Measurements from ENCODE around the gene ASB18.
"Not testable (repeated sequence)": the region's sequence is repeated elsewhere in the genome, so short reads cannot be mapped to it uniquely, and the experiment has no call there.

The ASB18 gene

GRCh38 chr2:236286873-236287545 lies 22.8 kb upstream of the ASB18 start:
- DNase-seq = no peak

DNA sequence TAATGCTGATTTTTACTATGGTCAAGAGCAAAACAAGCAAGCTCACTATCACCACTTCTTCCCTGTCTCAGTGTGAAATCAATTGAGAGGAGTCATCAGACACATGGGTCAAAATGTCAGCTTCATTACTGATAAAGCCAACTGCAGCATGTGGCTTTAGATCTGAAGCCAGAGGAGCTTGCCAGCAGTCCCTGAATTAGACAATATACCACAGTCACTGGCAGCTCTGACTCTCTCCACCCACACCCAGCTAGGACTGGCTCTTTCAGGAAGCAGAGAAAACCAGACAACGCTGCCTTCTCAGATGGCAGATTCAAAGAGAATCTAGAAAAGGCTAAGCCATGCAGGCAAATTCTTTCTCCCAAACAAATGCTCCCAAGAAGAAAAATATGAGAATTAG lies 20.0 kb upstream of the ASB18 start:
- DNase-seq = no peak

DNA sequence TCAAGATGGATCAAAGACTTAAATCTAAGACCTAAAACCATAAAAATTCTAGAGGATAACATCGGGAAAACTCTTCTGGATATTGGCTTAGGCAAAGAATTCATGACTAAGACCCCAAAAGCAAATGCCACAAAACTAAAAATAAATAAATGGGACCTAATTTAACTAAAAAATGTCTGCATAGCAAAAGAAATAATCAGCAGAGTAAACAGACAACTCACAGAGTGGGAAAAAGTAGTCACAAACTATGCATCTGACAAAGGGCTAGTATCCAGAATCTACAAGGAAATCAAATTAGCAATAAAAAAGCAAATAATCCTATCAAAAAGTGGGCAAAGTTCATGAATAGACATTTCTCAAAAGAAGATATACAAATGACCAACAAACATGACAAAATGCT lies 18.2 kb upstream of the ASB18 start:
- DNase-seq = no peak

DNA sequence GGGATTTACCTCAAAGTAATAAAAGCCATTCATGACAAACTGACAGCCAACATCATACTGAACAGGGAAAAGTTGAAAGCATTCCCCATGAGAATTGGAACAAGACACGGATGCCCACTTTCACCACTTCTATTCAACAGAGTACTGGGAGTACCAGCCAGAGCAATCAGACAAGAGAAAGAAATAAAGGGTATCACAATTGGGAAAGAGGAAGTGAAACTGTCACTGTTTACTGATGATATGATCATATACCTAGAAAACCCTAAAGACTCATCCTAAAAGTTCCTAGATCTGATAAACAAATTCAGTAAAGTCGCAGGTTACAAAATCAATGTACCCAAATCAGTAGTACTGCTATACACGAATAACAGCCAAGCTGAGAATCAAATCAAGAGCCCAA lies 17.2 kb upstream of the ASB18 start:
- DNase-seq = no peak

GRCh38 chr2:236273126-236273525 lies 8.9 kb upstream of the ASB18 start:
- DNase-seq = no peak

DNA sequence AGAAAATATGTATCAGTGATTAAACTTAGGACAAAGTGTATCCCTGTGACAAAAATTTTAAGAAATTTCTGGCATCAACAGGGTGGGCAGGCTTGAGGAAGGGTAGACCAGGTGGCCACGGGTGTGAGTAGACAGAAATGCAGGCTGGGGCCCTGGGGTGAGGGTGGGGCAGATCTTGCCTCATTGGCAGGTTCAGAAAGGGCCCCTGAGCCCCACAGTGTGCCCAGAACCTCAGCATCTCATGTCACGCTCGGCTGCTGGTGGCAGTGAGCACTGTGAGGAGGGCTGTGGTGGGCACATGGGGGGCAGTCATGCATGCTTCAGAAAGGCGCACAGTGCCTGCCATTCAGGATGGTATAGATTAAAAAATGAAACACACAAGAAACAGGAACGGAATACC lies 7.6 kb upstream of the ASB18 start:
- DNase-seq = no peak

DNA sequence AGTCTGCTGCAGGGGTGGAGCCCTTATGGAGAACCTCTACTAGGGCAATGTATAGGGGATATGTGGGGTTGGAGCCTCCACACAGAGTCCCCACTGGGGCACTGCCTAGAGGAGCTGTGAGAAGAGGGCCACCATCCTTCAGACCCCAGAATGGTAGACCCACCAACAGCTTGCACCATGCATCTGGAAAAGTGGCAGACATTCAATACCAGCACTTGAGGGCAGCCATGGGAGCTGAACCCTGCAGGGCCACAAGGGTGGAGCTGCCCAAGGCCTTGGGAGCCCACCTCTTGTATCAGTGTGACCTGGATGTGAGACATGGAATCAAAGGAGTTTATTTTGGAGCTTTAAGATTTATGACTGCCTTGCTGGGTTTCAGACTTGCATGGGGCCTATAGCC lies 5.7 kb upstream of the ASB18 start:
- DNase-seq = not testable (repeated sequence)

DNA sequence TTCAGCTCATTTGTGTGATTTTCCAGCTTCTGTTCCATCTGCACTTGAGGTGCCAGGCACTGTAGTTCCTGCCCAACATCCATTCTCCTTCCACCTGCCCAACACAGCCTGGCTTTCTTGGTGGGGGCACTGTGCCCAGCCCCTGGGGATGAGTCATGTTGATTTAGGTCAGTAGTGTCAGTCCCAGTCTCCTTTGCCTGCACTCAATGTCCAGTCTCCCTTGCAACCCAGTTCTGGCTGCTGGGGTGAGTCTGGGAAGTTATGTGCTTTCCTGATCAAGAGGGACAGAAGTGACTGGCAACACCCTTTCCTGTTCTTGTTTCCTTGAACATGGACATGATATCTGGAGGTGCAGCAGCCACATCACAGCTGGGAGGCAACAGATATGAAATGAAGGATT lies 1.5 kb upstream of the ASB18 start:
- no peak for DNase-seq

- DNase-seq = no peak
Measured at GRCh38 chr2:236262238-236262637, 2.0 kb downstream of the ASB18 start.

- DNase-seq = no peak
Measured at GRCh38 chr2:236261452-236261851, 2.8 kb downstream of the ASB18 start.

- DNase-seq = no peak
Measured at GRCh38 chr2:236259371-236259770, 4.8 kb downstream of the ASB18 start.

DNA sequence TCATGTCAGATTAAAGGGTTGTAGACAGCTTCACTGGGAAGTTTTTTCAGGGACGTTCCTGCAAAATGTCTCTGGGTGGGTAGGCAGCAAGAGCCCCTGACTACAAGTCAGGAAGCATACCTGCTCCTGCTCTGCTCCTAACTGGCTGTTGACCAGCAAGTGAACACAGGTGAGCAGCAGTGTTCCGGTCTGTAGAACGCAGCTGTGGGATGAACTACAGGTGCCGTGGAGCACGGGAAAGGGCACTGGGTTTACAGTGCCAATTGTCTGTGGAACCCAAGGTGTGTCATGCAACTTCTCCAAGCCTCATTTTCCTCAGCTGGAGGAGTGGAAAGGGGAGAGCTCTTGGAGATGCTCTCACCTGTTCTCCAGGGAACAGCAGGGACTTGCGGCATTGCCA lies 6.6 kb downstream of the ASB18 start:
- DNase-seq = peak; percentile 43

GRCh38 chr2:236257136-236257535 lies 7.1 kb downstream of the ASB18 start:
- no peak for DNase-seq

GRCh38 chr2:236256366-236256985 lies 7.7 kb downstream of the ASB18 start:
- DNase-seq = no peak

GRCh38 chr2:236254674-236255073 lies 9.5 kb downstream of the ASB18 start:
- no peak for DNase-seq

DNA sequence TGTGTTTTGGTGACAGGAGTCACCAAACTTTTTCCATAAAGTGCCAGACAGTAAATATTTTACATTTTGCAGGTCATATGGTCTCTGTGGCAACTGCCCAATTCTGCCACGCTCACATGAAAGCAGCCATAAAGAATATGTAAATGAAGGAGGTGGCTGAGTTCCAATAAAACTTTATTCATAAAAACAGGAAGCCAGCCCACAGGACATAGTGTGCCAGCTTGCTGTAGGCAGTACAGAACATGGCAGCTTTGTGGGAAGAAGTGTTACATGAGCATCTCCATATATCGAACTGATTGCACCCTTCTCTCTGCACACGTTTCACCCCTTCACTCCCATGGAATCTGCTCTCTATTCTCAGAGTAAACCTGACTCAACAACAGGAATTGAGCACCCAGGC lies 10.2 kb downstream of the ASB18 start:
- DNase-seq = no peak

DNA sequence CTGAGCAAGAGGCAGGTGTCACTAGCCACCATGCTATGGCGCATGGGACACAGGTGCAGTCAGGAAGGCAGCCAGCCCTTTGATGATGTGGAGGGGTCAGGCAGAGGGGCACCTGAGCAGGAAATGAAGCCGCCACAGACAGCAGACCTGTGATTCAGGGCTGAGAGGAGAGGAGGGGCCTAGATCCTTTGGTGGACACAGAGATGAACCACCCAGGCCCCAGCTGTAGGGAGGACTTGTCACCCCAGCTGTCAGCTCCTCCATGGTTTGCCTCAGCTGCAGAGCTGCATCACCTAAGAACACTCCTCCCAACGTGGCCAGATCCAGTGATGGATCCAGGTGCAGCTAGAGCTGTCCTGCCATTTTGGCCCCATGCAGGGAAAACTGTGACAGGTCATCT lies 11.6 kb downstream of the ASB18 start:
- no peak for DNase-seq

DNA sequence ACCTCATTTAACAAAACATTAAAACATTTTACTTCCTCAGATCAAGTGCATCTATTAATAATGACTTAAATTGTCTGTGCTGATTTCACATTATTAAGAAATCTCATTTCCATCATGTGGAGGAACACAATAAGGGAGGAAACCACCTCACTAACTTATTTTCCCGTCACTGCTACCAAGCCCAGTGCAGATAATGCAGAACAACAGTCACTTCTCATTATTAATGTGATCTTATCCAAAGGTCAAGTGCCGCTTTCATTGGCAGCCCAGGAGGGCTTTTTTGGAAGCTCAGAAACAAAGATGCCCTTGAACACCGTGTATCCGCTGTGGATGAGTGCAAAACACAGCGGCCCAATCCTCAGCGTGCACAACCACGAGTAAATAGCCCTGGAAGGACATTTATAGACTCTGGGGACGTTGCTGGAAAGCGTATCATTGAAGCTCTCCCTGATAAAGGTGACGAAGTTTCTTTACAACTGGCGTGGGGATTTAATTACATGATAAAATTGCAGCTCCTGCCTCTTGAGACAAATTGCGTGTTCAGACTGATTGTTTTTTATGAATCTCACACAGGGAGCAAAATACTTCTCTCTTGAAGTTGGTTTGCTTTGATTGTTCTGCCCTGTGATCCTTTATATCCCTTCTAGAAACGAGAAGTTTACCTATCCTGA lies 13.2 kb downstream of the ASB18 start:
- DNase-seq = peak; percentile 52

DNA sequence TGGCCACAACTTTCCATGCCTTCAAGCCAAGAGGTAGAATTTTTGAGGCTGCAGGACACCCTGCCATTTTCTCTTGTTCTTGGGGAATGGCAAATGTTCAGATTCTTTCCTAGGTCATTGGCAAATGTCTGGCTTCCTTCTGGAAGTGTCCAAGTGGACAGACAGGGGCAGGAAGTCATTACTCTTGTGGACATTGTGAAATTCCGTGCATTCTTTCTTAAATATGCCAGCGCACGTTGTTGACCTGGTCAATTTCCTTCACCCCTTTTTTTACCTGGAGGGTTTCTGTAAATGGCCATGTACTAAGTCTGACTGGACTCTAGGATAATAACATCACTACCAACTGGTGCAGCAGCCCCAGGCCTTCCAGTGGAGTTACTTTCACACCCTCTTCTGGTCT lies 13.9 kb downstream of the ASB18 start:
- no peak for DNase-seq

DNA sequence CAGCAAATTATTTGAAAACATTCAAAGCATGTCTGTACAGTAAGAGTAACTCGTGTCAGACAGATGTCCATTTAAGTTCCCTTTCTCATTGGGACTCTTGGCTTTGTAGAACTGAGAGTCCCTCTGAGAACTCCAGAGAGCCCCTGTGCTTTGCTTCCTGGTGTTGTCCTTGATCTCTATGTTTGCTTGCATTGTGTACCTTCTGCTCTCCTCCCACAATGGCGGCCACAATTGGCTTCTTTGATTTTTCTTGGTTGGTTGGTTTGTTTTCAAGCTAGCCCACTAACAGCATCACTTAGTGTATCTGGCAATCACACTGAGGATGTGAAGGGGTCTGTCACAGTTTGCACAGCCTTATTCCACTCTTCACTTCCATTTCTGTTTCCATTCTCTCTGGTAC lies 15.1 kb downstream of the ASB18 start:
- no peak for DNase-seq

DNA sequence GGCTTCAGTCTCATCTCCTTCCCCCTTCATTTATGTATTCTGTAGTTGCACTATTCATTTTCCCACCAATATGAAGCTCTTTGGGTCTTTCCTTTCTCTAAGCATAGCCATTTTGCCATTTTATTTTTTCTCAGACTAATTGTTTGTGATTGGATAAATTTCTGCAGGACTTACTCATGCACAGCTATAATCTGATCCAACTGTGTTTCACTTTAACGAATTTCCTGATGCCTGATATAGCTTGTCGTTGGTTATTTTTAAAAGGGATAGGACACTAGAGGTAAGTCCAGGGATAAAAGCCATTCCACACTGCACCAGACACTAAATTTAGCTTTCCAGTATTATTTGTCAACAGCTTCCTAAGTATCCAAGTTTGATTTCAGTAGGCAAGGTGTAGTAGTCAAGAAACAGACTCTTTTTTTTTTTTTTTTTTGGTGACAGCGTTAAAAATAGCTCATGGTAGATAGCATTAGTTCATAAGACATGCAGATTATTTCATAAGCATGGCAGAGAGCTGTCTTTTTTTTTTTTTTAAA lies 17.4 kb downstream of the ASB18 start:
- DNase-seq = no peak

DNA sequence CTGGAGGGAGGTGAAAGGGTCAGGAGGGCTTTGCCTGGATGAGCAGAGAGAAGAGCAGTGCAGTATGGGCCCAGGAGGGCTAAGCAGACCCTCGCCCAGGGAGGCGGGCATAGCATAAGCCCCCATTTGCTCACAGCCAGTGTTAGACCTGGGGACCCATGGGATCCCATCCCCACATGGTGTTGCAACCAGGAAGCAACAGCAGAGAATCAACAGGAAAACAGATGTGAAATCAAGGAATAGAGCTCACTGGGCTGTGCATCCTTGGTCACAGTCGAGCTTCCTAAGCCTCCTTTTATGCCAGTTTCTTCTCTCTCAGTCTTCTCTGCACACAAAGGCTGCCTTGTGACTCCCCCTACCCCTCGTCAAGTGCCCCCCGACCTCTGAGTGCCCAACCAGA lies 19.9 kb downstream of the ASB18 start:
- no peak for DNase-seq

- no peak for DNase-seq
Measured at GRCh38 chr2:236242057-236242495, 22.1 kb downstream of the ASB18 start.
